ENCODE data around the gene DRAP1.

Gene DRAP1

GRCh38 chr11:65900899-65901180 lies 18.4 kb upstream of the DRAP1 start:
- TF ChIP-seq CTCF (conservative IDR thresholded peaks at IDR 0.05; ENCODE audit: low read depth, low read length): no peak
- no peak for DNase-seq (ENCODE audit: low read depth)
- no peak overlapping the region for H3K4me3 ChIP-seq (ENCODE audit: low read depth, low read length)

GRCh38 chr11:65903068-65903481 lies 16.2 kb upstream of the DRAP1 start:
- no peak overlapping the region for H3K4me3 ChIP-seq (ENCODE audit: low read depth, low read length)
- TF ChIP-seq CTCF (conservative IDR thresholded peaks at IDR 0.05; ENCODE audit: low read depth, low read length): no peak
- peak; percentile 58 for DNase-seq (ENCODE audit: low read depth)

- TF ChIP-seq CTCF (conservative IDR thresholded peaks at IDR 0.05; ENCODE audit: low read depth, low read length): no peak
- H3K4me3 ChIP-seq (ENCODE audit: low read depth, low read length): no peak overlapping the region
- no peak for DNase-seq (ENCODE audit: low read depth)
Measured at GRCh38 chr11:65903715-65904114, 15.5 kb upstream of the DRAP1 start.

GRCh38 chr11:65906602-65907001 lies 12.6 kb upstream of the DRAP1 start:
- no peak for TF ChIP-seq CTCF (conservative IDR thresholded peaks at IDR 0.05; ENCODE audit: low read depth, low read length)
- DNase-seq (ENCODE audit: low read depth): no peak
- no peak overlapping the region for H3K4me3 ChIP-seq (ENCODE audit: low read depth, low read length)

GRCh38 chr11:65907878-65908277 lies 11.3 kb upstream of the DRAP1 start:
- no peak for DNase-seq (ENCODE audit: low read depth)
- TF ChIP-seq CTCF (conservative IDR thresholded peaks at IDR 0.05; ENCODE audit: low read depth, low read length): no peak
- H3K4me3 ChIP-seq (ENCODE audit: low read depth, low read length): no peak overlapping the region

GRCh38 chr11:65911682-65912568 lies 7.3 kb upstream of the DRAP1 start:
- peak; percentile 50 for DNase-seq (ENCODE audit: low read depth)
- H3K4me3 ChIP-seq (ENCODE audit: low read depth, low read length): no peak overlapping the region
- TF ChIP-seq CTCF (conservative IDR thresholded peaks at IDR 0.05; ENCODE audit: low read depth, low read length): peak; percentile 16

GRCh38 chr11:65912845-65913244 lies 6.4 kb upstream of the DRAP1 start:
- peak; percentile 50 for DNase-seq (ENCODE audit: low read depth)
- TF ChIP-seq CTCF (conservative IDR thresholded peaks at IDR 0.05; ENCODE audit: low read depth, low read length): no peak
- no peak overlapping the region for H3K4me3 ChIP-seq (ENCODE audit: low read depth, low read length)

Data from choroid plexus epithelial cell (primary cell).